Erythroblast (primary cell): ENCODE results near the gene PTGIS.

Experiments
- GATA1 ChIP-seq: IDR thresholded peaks from 2 replicates; pipeline ENCODE4 v1.6.1; 2011; ENCODE audit warnings: low read depth, mild to moderate bottlenecking, control low read depth, low read length, moderate library complexity
- POLR2A ChIP-seq: IDR thresholded peaks from 2 replicates; pipeline ENCODE4 v1.6.1; 2011; ENCODE audit warnings: mild to moderate bottlenecking, low read length

GRCh38 chr20:49513009-49513408, 54.9 kb downstream of the PTGIS start:
- no peak for TF ChIP-seq POLR2A
- TF ChIP-seq GATA1: no peak
